Stimulated activated CD4-positive, alpha-beta T cell treated with anti-CD3 and anti-CD28 coated beads, TNF-alpha, amount 100 ng/mL, for 48 hours (primary cell): ENCODE data around the gene AIFM3.
"Not testable (repeated sequence)": the region's sequence is repeated elsewhere in the genome, so short reads cannot be mapped to it uniquely, and the experiment has no call there.

Experiments
- DNase-seq, 3 donors: peaks; one replicate each; pipeline ENCODE4 v3.0.0-alpha.2; 2020; ENCODE audit warnings: low read depth in 3 of 3

Gene AIFM3

DNA sequence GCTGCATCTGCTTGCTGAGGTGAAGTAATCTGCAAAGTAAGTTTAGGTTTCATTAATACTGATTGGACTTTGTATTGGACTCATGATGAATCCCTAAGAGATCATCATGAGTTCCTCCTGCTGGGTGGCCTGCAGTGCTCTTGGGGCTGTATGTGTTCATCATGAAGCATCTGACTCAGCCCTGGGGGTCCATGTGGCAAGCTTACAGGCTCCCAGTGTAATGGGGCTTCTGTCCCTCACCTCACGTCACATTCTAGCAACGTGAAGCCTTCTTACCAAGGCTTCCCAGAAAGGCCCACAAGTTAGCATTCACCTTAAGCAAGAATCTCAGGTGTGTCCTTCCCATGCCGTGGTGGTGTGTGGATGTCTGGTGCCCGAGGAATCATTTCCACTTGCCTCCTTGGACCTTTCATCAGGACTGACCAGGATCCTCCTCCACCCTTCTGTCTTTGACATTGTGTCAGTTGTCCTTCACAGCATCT lies 26.1 kb upstream of the AIFM3 start:
- no peak for DNase-seq

DNA sequence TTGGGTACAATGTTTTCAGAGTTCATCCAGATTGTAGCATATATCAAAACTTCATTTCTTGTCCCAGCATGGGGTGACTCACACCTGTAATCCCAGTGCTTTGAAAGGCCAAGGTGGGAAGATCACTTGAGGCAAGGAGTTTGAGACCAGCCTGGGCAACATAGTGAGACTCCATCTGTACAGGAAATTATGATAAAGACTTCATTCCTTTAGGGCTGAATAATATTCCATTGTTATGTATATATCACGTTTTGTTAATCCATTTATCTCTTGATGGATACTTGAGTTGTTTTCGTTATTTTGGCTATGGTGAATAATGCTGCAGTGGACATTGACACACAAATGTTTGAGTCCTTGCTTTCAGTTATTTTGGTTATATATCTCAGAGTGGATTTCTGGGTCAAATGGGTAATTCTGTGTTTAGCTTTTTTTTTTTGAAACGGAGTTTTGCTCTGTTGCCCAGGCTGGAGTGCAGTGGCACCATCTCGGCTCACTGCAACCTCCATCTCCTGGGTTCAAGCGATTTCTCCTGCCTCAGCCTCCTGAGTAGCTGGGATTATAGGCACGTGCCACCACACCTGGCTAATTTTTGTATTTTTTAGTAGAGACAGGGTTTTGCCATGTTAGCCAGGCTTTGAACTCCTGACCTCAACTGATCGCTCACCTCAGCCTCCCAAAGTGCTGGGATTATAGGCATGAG lies 24.7 kb upstream of the AIFM3 start:
- DNase-seq: not testable (repeated sequence)

DNA sequence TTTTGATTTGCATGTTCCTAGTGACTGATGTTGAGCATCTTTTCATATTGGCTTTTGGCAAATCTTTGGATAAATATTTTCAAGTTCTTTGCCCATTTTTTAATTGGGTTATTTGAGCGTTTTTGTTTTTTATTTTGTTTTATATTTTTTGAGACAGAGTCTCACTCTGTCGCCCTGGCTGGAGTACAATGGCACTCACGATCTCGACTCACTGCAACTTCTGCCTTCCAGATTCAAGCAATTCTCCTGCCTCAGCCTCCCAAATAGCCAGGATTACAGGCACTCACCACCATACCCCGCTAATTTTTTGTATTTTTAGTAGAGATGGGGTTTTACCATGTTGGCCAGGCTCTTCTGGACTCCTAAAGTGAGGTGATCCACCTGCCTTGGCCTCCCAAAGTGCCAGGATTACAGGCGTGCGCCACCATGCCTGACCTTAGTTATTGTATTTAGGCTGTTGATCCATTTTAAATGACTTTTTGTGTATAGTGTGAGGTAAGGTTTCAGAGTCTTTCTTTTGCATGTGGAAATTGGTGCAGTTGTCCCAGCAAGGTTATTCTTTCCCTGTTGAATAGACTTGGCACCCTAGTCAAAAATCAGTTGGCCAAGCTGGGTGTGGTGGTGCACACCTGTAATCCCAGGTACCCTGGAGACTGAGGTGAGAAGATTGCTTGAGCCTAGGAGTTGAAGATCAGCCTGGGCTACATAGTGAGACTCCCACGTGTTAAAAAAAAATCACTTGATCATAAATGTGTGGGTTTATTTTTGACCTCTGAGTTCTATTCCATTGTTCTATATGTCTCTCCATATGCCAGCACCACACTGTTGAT lies 23.7 kb upstream of the AIFM3 start:
- no peak for DNase-seq

DNA sequence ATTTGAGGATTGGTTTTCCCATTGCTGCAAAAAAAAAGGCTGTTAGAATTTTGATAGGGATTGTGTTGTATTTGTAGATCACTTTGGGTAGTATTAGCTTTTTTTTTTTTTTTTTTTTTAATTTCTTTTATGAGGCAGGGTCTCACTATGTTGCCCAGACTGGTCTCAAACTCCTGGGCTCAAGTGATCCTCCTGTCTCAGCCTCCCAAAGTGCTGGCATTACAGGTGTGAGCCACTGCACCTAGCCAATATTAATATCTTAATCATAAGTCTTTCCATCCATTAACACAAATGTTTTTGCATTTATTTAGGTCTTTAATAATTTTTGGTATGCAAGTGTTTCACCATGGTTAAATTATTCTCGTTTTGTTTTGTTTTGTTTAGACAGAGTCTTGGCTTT lies 23.0 kb upstream of the AIFM3 start:
- no peak for DNase-seq

GRCh38 chr22:20945578-20945934 lies 21.5 kb upstream of the AIFM3 start:
- no peak for DNase-seq

- no peak for DNase-seq
Observed at GRCh38 chr22:20946080-20946986, 20.7 kb upstream of the AIFM3 start.

DNA sequence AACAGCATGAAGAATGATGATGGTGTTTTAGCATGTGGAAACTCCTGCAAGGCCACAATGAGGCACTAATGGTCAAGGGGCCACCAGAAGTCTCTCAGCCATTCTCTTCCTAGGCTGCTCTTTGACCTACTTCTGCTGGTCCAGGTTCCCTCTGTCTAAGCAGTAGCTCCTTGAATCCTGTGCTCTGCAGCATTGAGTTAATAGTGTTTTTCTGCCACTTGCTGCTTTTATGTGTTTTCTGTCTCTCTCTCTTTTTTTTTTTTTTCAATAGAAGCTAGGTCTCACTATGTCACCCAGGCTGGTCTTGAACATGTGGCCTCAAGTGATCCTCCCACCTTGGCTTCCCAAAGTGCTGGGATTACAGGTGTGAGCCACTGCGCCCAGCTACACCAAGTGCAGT lies 20.1 kb upstream of the AIFM3 start:
- DNase-seq: no peak

GRCh38 chr22:20948450-20948849 lies 18.6 kb upstream of the AIFM3 start:
- DNase-seq: no peak

DNA sequence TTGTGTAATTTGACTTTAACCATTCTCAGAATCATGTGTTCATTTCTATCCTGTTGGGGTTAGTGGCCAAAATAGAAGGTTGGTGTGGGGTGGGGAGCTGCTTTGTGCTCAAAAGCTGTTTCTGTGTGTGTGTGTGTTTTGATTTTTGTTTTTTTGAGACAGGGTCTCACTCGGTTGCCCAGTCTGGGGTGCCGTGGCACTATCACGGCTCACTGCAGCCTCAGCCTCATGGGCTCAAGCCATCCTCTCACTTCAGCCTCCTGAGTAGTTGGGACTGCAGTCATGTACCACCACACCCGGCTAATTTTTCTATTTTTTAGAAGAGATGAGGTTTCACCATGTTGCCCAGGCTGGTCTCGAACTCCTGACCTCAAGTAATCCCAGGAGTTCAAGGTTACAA lies 18.1 kb upstream of the AIFM3 start:
- DNase-seq: no peak

GRCh38 chr22:20949698-20950183 lies 17.3 kb upstream of the AIFM3 start:
- no peak for DNase-seq

GRCh38 chr22:20951151-20951931 lies 15.7 kb upstream of the AIFM3 start:
- DNase-seq: no peak

- DNase-seq: no peak
Observed at GRCh38 chr22:20951932-20952380, 15.1 kb upstream of the AIFM3 start.

- no peak for DNase-seq
Observed at GRCh38 chr22:20952544-20953341, 14.3 kb upstream of the AIFM3 start.

GRCh38 chr22:20953342-20953608 lies 13.8 kb upstream of the AIFM3 start:
- no peak for DNase-seq

- no peak for DNase-seq
Observed at GRCh38 chr22:20953668-20954500, 13.2 kb upstream of the AIFM3 start.

- DNase-seq: no peak
Observed at GRCh38 chr22:20955548-20955947, 11.5 kb upstream of the AIFM3 start.

GRCh38 chr22:20956258-20957101 lies 10.6 kb upstream of the AIFM3 start:
- DNase-seq: no peak

DNA sequence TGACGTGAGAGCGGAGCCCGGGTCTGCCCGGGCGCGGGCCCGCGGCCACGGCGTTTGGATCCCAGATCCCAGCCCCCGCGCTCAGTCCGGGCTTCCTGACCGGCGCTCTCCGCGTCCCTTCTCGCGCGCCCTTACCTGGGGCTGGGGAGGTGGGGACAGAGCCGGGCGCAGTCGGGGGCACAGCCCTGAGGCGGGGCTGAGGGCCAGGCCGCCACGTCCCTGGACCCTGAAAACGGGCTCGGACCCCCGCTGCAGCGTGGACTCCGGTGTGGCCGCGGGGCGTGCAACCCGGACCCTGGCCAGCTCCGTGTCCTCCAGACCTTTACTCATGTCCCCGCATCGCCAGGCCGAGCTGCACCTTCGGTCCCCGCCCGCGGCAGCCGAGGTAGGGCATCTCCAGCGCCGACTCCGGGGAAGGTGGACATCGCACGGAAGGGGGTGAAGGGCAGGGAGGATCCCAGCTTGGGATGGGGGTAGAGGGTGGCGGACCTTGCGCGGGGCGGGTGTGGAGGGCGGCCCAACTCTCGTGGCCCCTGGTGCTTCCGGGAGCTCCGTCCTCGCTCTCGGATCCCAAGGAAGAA lies 9.9 kb upstream of the AIFM3 start:
- no peak for DNase-seq
